Sciatic nerve (tissue), 2 donors: Measurements from ENCODE around the gene CLIP2. TPM values are rescaled to one million over a fixed set of nuclear protein-coding genes. Genes with fewer than 3 reads are reported as not detected.
"Not testable (repeated sequence)": the region's sequence is repeated elsewhere in the genome, so short reads cannot be mapped to it uniquely, and the experiment has no call there.

Experiments
- ATAC-seq: fragments of 200-7000 bp; cut with Tn5 transposase; one replicate; pipeline ENCODE4 v1.9.1; 2020; ENCODE audit warnings: mild to moderate bottlenecking, moderate library complexity
- DNase-seq: peaks from one replicate; pipeline ENCODE4 v3.0.0-alpha.2; 2020; ENCODE audit warnings: low spot score
- intact Hi-C: fragments of 100-400 bp; cut with DNase I; formaldehyde crosslinking; loops from one replicate; pipeline ENCODE4 v1.14.2; 2022
- total RNA-seq: library from RNA; stranded (reverse); fragmentation: NEBNext Ultra II Directional; extraction: Animal tissue kit (Norgen Biotek cat#: 25700); gene quantifications from one replicate; pipeline ENCODE4 v1.2.1, GENCODE V29; 2021
- donor health status: DM: no; HTN: no; CAD: no.
- donor health status: DM: no; HTN: no; CAD: no.

The CLIP2 gene
- total RNA-seq, 1 donor from 2014 or later: 58.4 TPM

- intact Hi-C loops: no loop called here
These were observed 98.4 kb downstream of the CLIP2 start for GRCh38 chr7:74387606-74388005.

GRCh38 chr7:74388880-74389415 lies 99.7 kb downstream of the CLIP2 start:
- no peak for DNase-seq
- no peak for ATAC-seq
- intact Hi-C loops: no loop called here

More at GRCh38 chr7:74387606-74388005, 98.4 kb downstream of the CLIP2 start:
- DNase-seq (no peak), ATAC-seq (no peak)

GRCh38 chr7:74393722-74394121 lies 104.5 kb downstream of the CLIP2 start:
- ATAC-seq: peak; percentile 80
- intact Hi-C loops, DNase-seq: not testable (repeated sequence)

- DNase-seq, intact Hi-C loops: not testable (repeated sequence)
- peak; percentile 75 for ATAC-seq
These were observed 105.4 kb downstream of the CLIP2 start for GRCh38 chr7:74394601-74395000.

- no peak for ATAC-seq
- intact Hi-C loops: loop anchor here (5.0 kb wide), 1 partner anchor 189 kb away; no protein-coding TSS in a partner anchor
- DNase-seq: no peak
These were observed 106.6 kb downstream of the CLIP2 start for GRCh38 chr7:74395745-74396311.

GRCh38 chr7:74396993-74397392 lies 107.8 kb downstream of the CLIP2 start:
- intact Hi-C loops: loop anchor here (5.0 kb wide), 1 partner anchor 190 kb away; no protein-coding TSS in a partner anchor

GRCh38 chr7:74398426-74398825 lies 109.2 kb downstream of the CLIP2 start:
- DNase-seq: no peak
- ATAC-seq: no peak
- intact Hi-C loops: loop anchor here (5.0 kb wide), 1 partner anchor 191 kb away; no protein-coding TSS in a partner anchor

More at GRCh38 chr7:74396993-74397392, 107.8 kb downstream of the CLIP2 start:
- no peak for DNase-seq
- ATAC-seq: no peak

- no peak for ATAC-seq
- no peak for DNase-seq
- intact Hi-C loops: loop anchor here (5.0 kb wide), 1 partner anchor 192 kb away; no protein-coding TSS in a partner anchor
These were observed 109.8 kb downstream of the CLIP2 start for GRCh38 chr7:74399006-74399405.

GRCh38 chr7:74400420-74401136 lies 111.4 kb downstream of the CLIP2 start:
- intact Hi-C loops: loop anchor here (10.0 kb wide), 1 partner anchor 336 kb away; no protein-coding TSS in a partner anchor
- no peak for ATAC-seq
- no peak for DNase-seq

GRCh38 chr7:74401137-74401859 lies 112.1 kb downstream of the CLIP2 start:
- intact Hi-C loops: loop anchor here (10.0 kb wide), 1 partner anchor 336 kb away; no protein-coding TSS in a partner anchor
- ATAC-seq (peak; percentile 70), DNase-seq (peak; percentile 88)

GRCh38 chr7:74402668-74403067 lies 113.5 kb downstream of the CLIP2 start:
- intact Hi-C loops: loop anchor here (10.0 kb wide), 1 partner anchor 338 kb away; no protein-coding TSS in a partner anchor
- ATAC-seq, DNase-seq: not testable (repeated sequence)

- DNase-seq (no peak), ATAC-seq (no peak)
- intact Hi-C loops: loop anchor here (10.0 kb wide), 1 partner anchor 339 kb away; no protein-coding TSS in a partner anchor
These were observed 114.5 kb downstream of the CLIP2 start for GRCh38 chr7:74403521-74404387.

GRCh38 chr7:74404388-74404700 lies 115.1 kb downstream of the CLIP2 start:
- intact Hi-C loops: loop anchor here (10.0 kb wide), 1 partner anchor 340 kb away; no protein-coding TSS in a partner anchor
- DNase-seq (no peak), ATAC-seq (no peak)

- intact Hi-C loops: loop anchor here (10.0 kb wide), 1 partner anchor 340 kb away; no protein-coding TSS in a partner anchor
- ATAC-seq (no peak), DNase-seq (no peak)
These were observed 115.5 kb downstream of the CLIP2 start for GRCh38 chr7:74404741-74405140.

GRCh38 chr7:74405191-74405898 lies 116.1 kb downstream of the CLIP2 start:
- intact Hi-C loops: loop anchor here (10.0 kb wide), 1 partner anchor 341 kb away; no protein-coding TSS in a partner anchor
- DNase-seq (no peak), ATAC-seq (no peak)

GRCh38 chr7:74405899-74406512 lies 116.8 kb downstream of the CLIP2 start:
- ATAC-seq (no peak), DNase-seq (no peak)
- intact Hi-C loops: loop anchor here (10.0 kb wide), 1 partner anchor 341 kb away; no protein-coding TSS in a partner anchor

- intact Hi-C loops: loop anchor here (10.0 kb wide), 1 partner anchor 343 kb away; no protein-coding TSS in a partner anchor
- no peak for ATAC-seq
- DNase-seq: no peak
These were observed 118.8 kb downstream of the CLIP2 start for GRCh38 chr7:74407958-74408357.
